ENCODE measurements around the gene ILDR1. TPM values are rescaled to one million over a fixed set of nuclear protein-coding genes. Genes with fewer than 3 reads are reported as not detected.
"Not testable (repeated sequence)": the region's sequence is repeated elsewhere in the genome, so short reads cannot be mapped to it uniquely, and the experiment has no call there.

Gene ILDR1
- total RNA-seq (2014; rRNA removed; shearing (Covaris generic)) = not detected in 2 replicates

DNA sequence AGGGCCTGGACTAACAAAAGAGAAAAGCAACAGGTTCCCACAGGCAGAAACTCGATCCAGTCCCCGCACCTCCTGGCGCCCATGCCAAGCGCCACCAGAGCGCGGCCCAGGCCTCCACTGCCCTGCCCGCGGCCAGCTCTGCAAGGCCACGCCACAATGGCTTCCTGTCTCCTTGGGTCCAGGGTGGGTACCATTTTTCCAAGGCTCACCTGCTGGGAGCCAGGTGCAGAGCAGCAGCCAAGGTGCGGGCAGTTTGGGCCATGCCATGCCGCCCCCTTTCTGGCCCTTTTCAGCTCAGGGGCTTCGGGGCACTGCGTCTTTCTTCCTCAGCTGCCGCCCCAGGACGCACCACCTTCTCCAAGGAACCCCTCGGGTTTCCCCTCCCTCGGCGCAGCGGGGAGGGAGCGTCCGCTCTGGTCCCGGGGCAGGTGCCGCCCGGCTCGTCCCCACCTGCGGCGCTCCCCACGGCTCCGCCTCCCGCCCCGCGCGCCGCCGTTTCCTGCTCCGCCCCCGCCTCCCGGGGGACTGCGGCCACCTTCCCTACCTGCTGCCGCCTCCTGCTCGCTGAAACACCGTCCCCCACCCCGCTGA, at the start of gene ILDR1:
ILDR1 (minus strand) TSS at position 437 of the 591 bp plus-strand sequence; CDS start at position 267, 170 bp downstream.
- DNase-seq (ENCODE audit: low read depth) = no peak

GRCh38 chr3:122067588-122068240, 45.7 kb upstream of the ILDR1 start:
- no peak for DNase-seq (ENCODE audit: low read depth)

DNA sequence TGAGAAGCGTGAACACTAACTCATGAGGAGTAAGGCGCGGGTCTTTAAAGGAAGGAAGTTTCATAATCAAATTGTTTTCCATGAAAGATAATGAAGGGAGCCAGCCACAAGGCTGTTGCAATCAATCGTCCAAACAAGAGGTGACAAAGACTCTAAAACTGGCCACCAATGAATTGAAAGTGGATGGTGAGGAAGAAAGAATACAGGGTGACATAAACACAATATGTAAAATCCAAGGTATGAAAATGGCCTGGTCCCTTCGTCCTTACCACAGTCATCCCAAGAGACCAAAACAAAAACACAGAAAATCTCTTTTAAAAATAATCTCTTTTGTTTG, 45.1 kb upstream of the ILDR1 start:
- no peak for DNase-seq (ENCODE audit: low read depth)

GRCh38 chr3:122066331-122067213, 44.5 kb upstream of the ILDR1 start:
- no peak for DNase-seq (ENCODE audit: low read depth)

DNA sequence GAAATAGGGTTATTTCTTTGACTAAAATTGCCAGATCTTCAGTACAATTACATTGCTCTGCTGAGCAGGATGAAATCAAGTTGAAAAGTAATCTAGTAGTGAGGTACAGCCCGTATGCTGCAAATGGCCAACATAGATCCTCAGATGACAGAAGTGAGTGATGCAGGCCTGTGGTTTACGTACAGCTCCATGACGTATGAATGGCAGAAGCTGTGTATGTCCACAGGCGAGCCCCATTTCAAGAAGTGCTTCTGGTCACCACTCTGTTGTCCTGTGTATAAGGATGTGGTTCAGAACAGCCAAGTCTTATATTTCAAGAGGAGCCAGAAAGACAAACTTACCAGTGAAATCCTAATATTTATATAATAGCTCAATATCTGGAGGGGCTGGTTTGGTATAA, 42.3 kb upstream of the ILDR1 start:
- no peak for DNase-seq (ENCODE audit: low read depth)

GRCh38 chr3:122063908-122064307, 41.9 kb upstream of the ILDR1 start:
- no peak for DNase-seq (ENCODE audit: low read depth)

DNA sequence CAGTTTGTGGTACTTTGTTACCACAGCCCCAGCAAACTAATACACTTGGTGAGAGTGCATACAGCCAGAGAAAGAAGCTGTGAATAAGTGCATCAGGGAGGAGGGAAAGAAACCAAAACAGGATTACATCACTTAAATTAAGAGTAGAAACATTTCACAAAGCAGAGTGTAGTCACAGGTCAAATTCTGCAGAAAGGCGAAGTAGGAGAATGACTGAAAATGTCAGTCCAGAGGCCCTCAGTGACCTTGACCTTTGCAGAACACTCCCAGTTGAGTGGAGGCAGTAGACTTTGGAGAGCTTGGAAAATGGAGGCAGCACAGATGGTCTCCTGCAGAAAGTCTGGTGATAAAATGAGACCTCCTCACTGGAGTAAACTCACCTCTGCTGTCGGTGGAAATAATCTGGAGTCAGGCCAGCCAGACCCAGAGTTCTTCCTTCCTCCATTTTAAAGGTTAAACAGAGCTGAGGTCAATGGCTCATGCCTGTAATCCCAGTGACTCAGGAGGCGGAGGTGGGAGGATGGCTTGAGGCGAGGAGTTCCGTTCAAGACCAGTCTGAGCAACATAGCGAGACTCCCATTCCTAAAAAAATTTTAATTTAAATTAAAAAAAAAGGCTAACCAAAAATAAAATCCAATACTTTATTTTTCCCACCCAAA, 38.1 kb upstream of the ILDR1 start:
- peak; percentile 10 for DNase-seq (ENCODE audit: low read depth)

DNA sequence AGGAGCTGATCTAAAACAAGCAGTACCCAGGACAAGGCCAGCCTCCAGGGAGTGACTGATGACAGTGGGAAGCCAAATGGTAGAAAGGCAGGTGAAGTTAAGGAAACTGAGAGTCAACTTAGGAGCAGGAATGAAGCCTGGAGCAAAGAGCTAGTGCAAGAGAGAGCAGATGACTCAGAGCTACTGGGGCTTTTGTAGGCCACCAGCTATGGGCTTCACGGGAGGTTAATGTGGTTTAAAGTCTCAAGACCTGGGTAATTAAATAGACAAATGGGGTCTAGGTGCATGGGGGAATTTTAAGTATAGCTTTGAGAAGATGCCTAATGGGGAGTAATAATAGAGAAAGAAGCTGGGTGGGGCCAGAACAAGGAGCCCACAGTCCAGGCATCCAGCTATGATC, 36.2 kb upstream of the ILDR1 start:
- peak; percentile 19 for DNase-seq (ENCODE audit: low read depth)

DNA sequence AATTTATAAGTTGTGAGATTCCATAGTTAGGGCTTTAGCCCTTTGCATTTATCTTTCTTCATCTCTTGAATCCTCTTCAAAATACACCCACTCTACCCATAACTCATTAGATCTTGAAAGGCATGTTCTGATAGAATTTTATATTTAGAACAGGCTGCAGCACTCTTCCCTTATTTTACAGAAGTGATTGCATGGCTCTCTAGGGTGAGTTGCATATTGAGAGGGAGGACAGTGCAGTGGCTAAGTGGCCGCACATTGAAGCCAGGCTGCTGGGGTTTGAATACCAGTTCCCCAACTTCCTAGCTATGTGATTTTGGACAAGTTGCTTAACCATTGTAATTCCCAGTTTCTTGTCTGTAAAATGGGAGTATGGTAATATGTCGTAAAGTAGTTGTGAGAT, 35.6 kb upstream of the ILDR1 start:
- no peak for DNase-seq (ENCODE audit: low read depth)

DNA sequence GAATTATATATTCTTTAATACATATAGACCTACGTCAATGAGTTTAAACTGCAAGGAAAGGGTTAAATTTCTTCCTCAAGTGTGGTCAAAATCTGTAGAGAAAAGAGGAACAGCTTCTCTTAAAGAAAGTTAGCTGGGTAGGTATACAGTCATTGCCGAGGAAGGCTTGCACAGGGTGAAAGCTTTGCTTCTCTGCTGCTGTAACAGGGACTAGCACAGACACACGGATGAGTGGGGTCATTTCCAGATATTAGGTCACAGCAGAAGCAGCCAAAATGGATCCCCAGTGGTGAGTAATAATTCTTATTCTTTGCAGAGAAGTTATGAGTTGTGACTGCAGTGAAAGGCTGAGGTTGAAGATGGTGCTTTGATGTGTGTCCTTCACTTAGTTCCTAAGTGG, 33.2 kb upstream of the ILDR1 start, which contains the start of gene CD86:
CD86 (plus strand) TSS at position 148 of the 400 bp plus-strand sequence; CDS start at position 276, 128 bp downstream.
- DNase-seq (ENCODE audit: low read depth) = peak; percentile 5

DNA sequence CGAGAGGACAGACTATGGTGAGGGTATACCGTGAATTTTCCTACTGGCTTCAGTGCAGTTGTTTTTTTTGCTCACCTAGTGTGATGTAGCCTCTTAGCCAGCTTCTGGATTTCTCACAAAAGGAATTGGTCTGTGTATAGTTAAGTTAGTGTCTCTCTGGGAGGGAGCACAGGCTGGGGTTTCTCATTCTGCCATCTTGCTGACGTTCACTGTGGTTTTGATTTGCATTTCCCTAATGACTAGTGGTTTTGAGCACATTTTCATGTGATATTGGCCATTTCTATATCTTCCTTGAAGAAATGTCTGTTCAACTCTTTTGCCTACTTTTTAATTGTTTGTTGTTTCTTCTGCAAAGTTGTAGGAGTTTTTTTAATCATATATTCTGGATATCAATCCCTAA, 30.9 kb upstream of the ILDR1 start:
- DNase-seq (ENCODE audit: low read depth) = no peak

- DNase-seq (ENCODE audit: low read depth) = not testable (repeated sequence)
These were observed 25.7 kb upstream of the ILDR1 start for GRCh38 chr3:122047773-122048172.

DNA sequence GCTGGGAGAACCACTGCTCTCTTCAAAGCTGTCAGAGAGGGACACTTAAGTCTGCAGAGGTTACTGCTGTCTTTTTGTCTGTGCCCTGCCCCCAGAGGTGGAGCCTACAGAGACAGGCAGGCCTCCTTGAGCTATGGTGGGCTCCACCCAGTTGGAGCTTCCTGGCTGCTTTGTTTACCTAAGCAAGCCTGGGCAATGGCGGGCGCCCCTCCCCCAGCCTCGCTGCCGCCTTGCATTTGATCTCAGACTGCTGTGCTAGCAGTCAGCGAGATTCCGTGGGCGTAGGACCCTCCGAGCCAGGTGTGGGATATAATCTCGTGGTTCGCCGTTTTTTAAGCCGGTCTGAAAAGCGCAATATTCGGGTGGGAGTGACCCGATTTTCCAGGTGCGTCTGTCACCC, 25.2 kb upstream of the ILDR1 start:
- DNase-seq (ENCODE audit: low read depth) = not testable (repeated sequence)

- no peak for DNase-seq (ENCODE audit: low read depth)
These were observed 11.0 kb upstream of the ILDR1 start for GRCh38 chr3:122033023-122033422.

DNA sequence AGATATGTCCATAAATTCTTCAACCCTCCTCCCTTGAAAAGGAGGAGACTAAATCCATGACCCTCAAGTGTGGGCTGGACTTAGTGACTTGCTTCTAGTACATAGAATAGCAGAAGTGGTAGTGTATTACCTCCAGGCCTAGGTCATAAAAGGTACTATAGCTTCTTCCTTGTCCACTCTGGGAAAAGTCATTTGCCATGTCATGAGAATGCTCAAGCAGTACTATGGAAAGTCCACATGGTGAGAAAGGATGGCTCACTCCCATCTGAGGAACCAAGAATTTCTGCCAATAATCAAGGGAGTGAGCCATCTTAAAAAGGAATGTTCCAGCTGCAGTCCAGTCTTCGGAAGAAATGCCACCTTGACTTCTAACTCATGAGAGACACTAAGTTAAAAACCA, 10.5 kb upstream of the ILDR1 start:
- no peak for DNase-seq (ENCODE audit: low read depth)

DNA sequence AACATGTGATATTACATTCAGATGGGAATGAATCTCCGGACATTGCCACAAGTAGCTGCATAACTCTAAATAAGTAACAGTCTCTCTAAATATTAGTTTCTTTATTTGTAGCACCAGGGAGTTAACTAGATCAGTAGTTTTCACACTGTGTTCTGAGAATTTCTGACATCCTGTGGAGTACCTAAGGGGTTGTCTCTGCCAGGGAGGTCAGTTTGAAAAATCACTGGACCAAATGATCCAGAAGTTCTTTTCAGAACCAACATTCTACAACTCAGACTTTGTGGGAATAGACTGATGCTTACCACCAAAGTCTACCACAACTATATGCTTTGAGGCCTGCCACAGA, 9.0 kb upstream of the ILDR1 start:
- no peak for DNase-seq (ENCODE audit: low read depth)

DNA sequence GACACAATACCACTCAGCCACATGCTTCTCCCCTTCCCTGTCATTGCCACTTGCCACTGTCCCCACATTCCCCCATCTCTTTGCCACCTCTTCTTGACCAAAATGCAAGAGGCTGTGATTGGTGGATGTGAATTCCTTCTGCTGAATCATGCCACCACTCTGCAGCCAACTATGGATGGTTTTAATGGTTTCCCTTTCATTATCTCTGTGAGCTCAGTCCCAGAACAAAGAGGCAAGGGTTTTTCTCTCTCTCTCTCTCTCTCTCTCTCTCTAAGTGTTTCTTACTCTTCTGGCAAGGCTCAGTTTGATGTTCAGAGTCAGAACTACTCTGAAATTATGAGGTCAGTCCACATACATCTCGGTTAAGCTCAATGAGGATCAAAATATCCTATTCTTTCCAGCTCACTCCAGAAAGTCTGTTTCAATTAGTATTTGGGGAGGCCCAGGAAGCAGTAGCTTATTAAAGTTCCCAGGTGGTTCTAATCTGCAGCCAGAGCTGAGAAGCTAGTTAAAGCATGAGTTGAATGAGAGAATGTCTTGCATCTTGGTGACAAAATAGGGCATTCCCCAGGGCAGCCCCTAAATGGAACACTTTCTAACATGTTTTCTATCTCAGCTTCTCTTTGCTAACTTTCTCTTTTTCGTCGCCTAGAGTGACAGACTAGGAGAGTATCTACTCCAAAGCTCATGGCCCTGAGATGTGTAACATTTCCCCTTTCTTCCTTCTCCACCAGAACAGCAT, 8.5 kb upstream of the ILDR1 start:
- DNase-seq (ENCODE audit: low read depth) = peak; percentile 76

- DNase-seq (ENCODE audit: low read depth) = no peak
These were observed 3.2 kb upstream of the ILDR1 start for GRCh38 chr3:122025296-122025695.

GRCh38 chr3:122024800-122025199, 2.8 kb upstream of the ILDR1 start:
- DNase-seq (ENCODE audit: low read depth) = no peak

DNA sequence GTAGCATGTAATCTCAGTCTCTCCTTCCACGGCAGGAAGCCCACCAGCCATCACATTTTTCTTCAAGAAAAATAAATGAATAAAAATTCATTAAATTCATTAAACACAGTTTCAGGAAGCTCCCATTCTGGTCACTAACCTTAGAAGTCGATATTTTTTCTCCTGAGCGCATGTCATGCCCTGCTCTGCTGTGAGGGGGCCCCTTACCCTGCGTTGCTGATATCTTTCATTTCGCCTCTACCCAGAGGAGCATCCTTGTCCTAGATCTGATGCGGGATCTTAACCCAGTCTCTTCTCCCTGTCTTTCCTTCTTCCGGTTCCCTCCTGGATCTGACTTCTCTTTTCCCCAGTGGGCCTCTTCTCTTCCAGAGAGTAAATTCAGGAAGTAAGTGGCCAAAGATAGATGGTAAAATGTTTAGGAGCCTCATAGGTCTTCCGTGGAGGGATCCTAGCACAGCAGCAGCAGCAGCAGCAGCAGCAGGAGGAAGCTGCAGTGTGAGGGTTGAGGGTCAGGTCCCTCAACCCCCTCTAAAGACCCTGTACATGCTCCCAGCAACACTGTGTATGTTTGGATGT, 1.4 kb upstream of the ILDR1 start:
- DNase-seq (ENCODE audit: low read depth) = no peak

GRCh38 chr3:122021037-122021436, 1.0 kb downstream of the ILDR1 start:
- DNase-seq (ENCODE audit: low read depth) = no peak
